Endodermal cell (in vitro differentiated cells): Measurements from ENCODE around the gene PERCC1. TPM values are rescaled to one million over a fixed set of nuclear protein-coding genes. Genes with fewer than 3 reads are reported as not detected.

Source experiments
- DNase-seq: peaks from one replicate; pipeline ENCODE4 v3.0.0-alpha.2; 2017
- H3K27ac ChIP-seq: 2 replicates; pipeline ENCODE4 v1.5.1; 2013; ENCODE audit warnings: mild to moderate bottlenecking, low read depth, low read length, moderate library complexity
- H3K27me3 ChIP-seq: 2 replicates; pipeline ENCODE4 v1.6.1; 2013; ENCODE audit warnings: mild to moderate bottlenecking, low read length, moderate library complexity; ENCODE audit not compliant: insufficient read depth, control insufficient read depth, poor library complexity, severe bottlenecking
- H3K36me3 ChIP-seq: 2 replicates; pipeline ENCODE4 v1.7.0; 2013; ENCODE audit warnings: mild to moderate bottlenecking, low read length, moderate library complexity; ENCODE audit not compliant: control insufficient read depth, insufficient read depth
- H3K4me1 ChIP-seq: one replicate; pipeline ENCODE4 v1.7.0; 2013; ENCODE audit warnings: low read length; ENCODE audit not compliant: control insufficient read depth, insufficient read depth
- H3K4me3 ChIP-seq: 2 replicates; pipeline ENCODE4 v1.5.1; 2013; ENCODE audit warnings: mild to moderate bottlenecking, low read length, moderate library complexity
- H3K9ac ChIP-seq: 2 replicates; pipeline ENCODE4 v1.6.1; 2013; ENCODE audit warnings: mild to moderate bottlenecking, low read length, moderate library complexity; ENCODE audit not compliant: poor library complexity, severe bottlenecking; ENCODE audit errors: extremely low read depth
- H3K9me3 ChIP-seq: 2 replicates; pipeline ENCODE4 v1.6.1; 2013; ENCODE audit warnings: mild to moderate bottlenecking, low read length, moderate library complexity; ENCODE audit not compliant: control insufficient read depth
- H3K27ac Mint-ChIP-seq: 2 replicates; pipeline ENCODE4 v1.8.0; 2020; ENCODE audit warnings: mixed read lengths
- H3K27me3 Mint-ChIP-seq: 2 replicates; pipeline ENCODE4 v1.8.0; 2021; ENCODE audit warnings: mild to moderate bottlenecking, mixed read lengths; ENCODE audit not compliant: insufficient read depth
- H3K36me3 Mint-ChIP-seq: 2 replicates; pipeline ENCODE4 v1.8.0; 2020; ENCODE audit warnings: low read depth, mixed read lengths
- H3K4me1 Mint-ChIP-seq: 2 replicates; pipeline ENCODE4 v1.8.0; 2020; ENCODE audit warnings: mixed read lengths
- H3K4me3 Mint-ChIP-seq: 2 replicates; pipeline ENCODE4 v1.8.0; 2020; ENCODE audit warnings: mild to moderate bottlenecking, moderate library complexity, mixed read lengths
- H3K9me3 Mint-ChIP-seq: 2 replicates; pipeline ENCODE4 v1.8.0; 2020; ENCODE audit warnings: mild to moderate bottlenecking, mixed read lengths
- CTCF ChIP-seq: fragments of 200-600 bp; sonication (generic); conservative IDR thresholded peaks from 2 replicates; pipeline ENCODE4 v1.5.0; 2021; ENCODE audit warnings: antibody characterized with exemption, mild to moderate bottlenecking
- WGBS, 2 experiments: methylation state at CpG; one replicate each; pipeline versions ENCODE4 v1.1.5 to v1.1.7; 2013; ENCODE audit warnings: missing lambda C conversion rate in 2 of 2, mixed read lengths in 1 of 2; ENCODE audit not compliant: insufficient coverage in 1 of 2, insufficient read length in 1 of 2; 5-methylcytosine and 5-hydroxymethylcytosine counted together
- total RNA-seq, 2 donors: library from RNA; stranded (reverse); fragmentation: NEBNext Ultra II Directional in 1 of 2; extraction: Animal tissue kit (Norgen Biotek cat#: 25700) in 1 of 2; gene quantifications; 2 replicates in 1 of 2; 3 replicates in 1 of 2; pipeline ENCODE4 v1.2.1, GENCODE V29; 2021

PERCC1 gene
- total RNA-seq, 2 donors from 2014 or later: 0.51 to 0.79 TPM

GRCh38 chr16:1433263-1433560 lies 2.3 kb downstream of the PERCC1 start:
- DNase-seq: no peak

GRCh38 chr16:1433756-1434155 lies 2.9 kb downstream of the PERCC1 start:
- no peak for TF ChIP-seq CTCF
- Histone ChIP-seq H3K36me3 (no peaks in the 10 kb centered on the region), H3K4me3 (no peak overlapping the region), H3K27me3 (no peaks in the 10 kb centered on the region), H3K27ac (peak overlapping the region; percentile 44), H3K9ac (no peak overlapping the region), H3K9me3 (no peaks in the 10 kb centered on the region), H3K4me1 (no peaks in the 10 kb centered on the region)
- no peaks in the 10 kb centered on the region for H3K9me3 Mint-ChIP-seq
- H3K27me3 Mint-ChIP-seq: no peaks in the 10 kb centered on the region
- H3K36me3 Mint-ChIP-seq: no peaks in the 10 kb centered on the region
- no peak overlapping the region for H3K27ac Mint-ChIP-seq
- H3K4me1 Mint-ChIP-seq: no peaks in the 10 kb centered on the region
- H3K4me3 Mint-ChIP-seq: no peak overlapping the region
- 87 to 91% methylated on average over 12 to 22 of the region's 22 CpGs for WGBS, 2 experiments
- no peak for DNase-seq

More at GRCh38 chr16:1433263-1433560, 2.3 kb downstream of the PERCC1 start:
- Histone ChIP-seq H3K9ac (no peak overlapping the region), H3K27me3 (no peaks in the 10 kb centered on the region), H3K9me3 (no peaks in the 10 kb centered on the region), H3K4me3 (no peak overlapping the region), H3K4me1 (no peaks in the 10 kb centered on the region), H3K27ac (no peak overlapping the region), H3K36me3 (no peaks in the 10 kb centered on the region)
- no peaks in the 10 kb centered on the region for H3K27me3 Mint-ChIP-seq
- TF ChIP-seq CTCF: no peak
- H3K4me3 Mint-ChIP-seq: no peak overlapping the region
- H3K9me3 Mint-ChIP-seq: no peaks in the 10 kb centered on the region
- WGBS, 2 experiments: 95% methylated on average over 14 of the region's 14 CpGs; no CpG with 5 or more reads in 1 of the 2 experiments
- H3K27ac Mint-ChIP-seq: no peak overlapping the region
- no peaks in the 10 kb centered on the region for H3K4me1 Mint-ChIP-seq
- H3K36me3 Mint-ChIP-seq: no peaks in the 10 kb centered on the region

- Mint-ChIP-seq H3K36me3 (no peaks in the 10 kb centered on the region), H3K9me3 (no peaks in the 10 kb centered on the region)
- TF ChIP-seq CTCF: no peak
These were observed 4.0 kb downstream of the PERCC1 start for GRCh38 chr16:1434644-1435592.

More at GRCh38 chr16:1434644-1435592, 4.0 kb downstream of the PERCC1 start:
- Histone ChIP-seq H3K9me3 (no peaks in the 10 kb centered on the region), H3K4me1 (no peaks in the 10 kb centered on the region), H3K4me3 (no peak overlapping the region), H3K27me3 (no peaks in the 10 kb centered on the region), H3K27ac (no peak overlapping the region), H3K9ac (no peak overlapping the region), H3K36me3 (no peaks in the 10 kb centered on the region)
- Mint-ChIP-seq H3K27me3 (no peaks in the 10 kb centered on the region), H3K4me1 (no peaks in the 10 kb centered on the region), H3K27ac (no peak overlapping the region), H3K4me3 (no peak overlapping the region)
- 93 to 96% methylated on average over 24 to 40 of the region's 40 CpGs for WGBS, 2 experiments
- no peak for DNase-seq
